RPMI8226 (cell line): ENCODE measurements around the gene PSMD7.
A peak's percentile ranks its signal among the peaks of the same experiment; 100 is the strongest.
"Not testable (repeated sequence)": the region's sequence is repeated elsewhere in the genome, so short reads cannot be mapped to it uniquely, and the experiment has no call there.

ENCODE experiments used
- DNase-seq: peaks from one replicate; pipeline ENCODE4 v3.0.0-alpha.2; 2015

The PSMD7 gene

GRCh38 chr16:74297145-74297665 is 591 bp downstream of the PSMD7 start:
- peak; percentile 39 for DNase-seq

GRCh38 chr16:74298104-74298503 is 1.5 kb downstream of the PSMD7 start:
- DNase-seq, result no peak

GRCh38 chr16:74302341-74302740 is 5.7 kb downstream of the PSMD7 start:
- no peak for DNase-seq

GRCh38 chr16:74304164-74304834 is 7.7 kb downstream of the PSMD7 start:
- DNase-seq, result no peak

- no peak for DNase-seq
Observed at GRCh38 chr16:74304835-74305176, 8.2 kb downstream of the PSMD7 start.

- DNase-seq, result no peak
Observed at GRCh38 chr16:74305281-74305680, 8.7 kb downstream of the PSMD7 start.

- DNase-seq, result no peak
Observed at GRCh38 chr16:74305978-74306784, 9.6 kb downstream of the PSMD7 start.

GRCh38 chr16:74307383-74307782 is 10.8 kb downstream of the PSMD7 start:
- DNase-seq, result no peak

GRCh38 chr16:74309789-74310781 is 13.5 kb downstream of the PSMD7 start:
- peak; percentile 48 for DNase-seq

GRCh38 chr16:74315059-74315458 is 18.4 kb downstream of the PSMD7 start:
- DNase-seq, result no peak

GRCh38 chr16:74320707-74321106 is 24.1 kb downstream of the PSMD7 start:
- DNase-seq, result no peak

- no peak for DNase-seq
Observed at GRCh38 chr16:74321356-74321755, 24.7 kb downstream of the PSMD7 start.

GRCh38 chr16:74322301-74322710 is 25.7 kb downstream of the PSMD7 start:
- DNase-seq, result no peak

GRCh38 chr16:74324777-74325176 is 28.2 kb downstream of the PSMD7 start:
- DNase-seq, result not testable (repeated sequence)

- no peak for DNase-seq
Observed at GRCh38 chr16:74325641-74326040, 29.0 kb downstream of the PSMD7 start.

- DNase-seq, result not testable (repeated sequence)
Observed at GRCh38 chr16:74328346-74328745, 31.7 kb downstream of the PSMD7 start.

- DNase-seq, result not testable (repeated sequence)
Observed at GRCh38 chr16:74332469-74332868, 35.9 kb downstream of the PSMD7 start.

GRCh38 chr16:74337506-74337905 is 40.9 kb downstream of the PSMD7 start:
- DNase-seq, result not testable (repeated sequence)

- DNase-seq, result not testable (repeated sequence)
Observed at GRCh38 chr16:74339226-74339625, 42.6 kb downstream of the PSMD7 start.

- not testable (repeated sequence) for DNase-seq
Observed at GRCh38 chr16:74353038-74353437, 56.4 kb downstream of the PSMD7 start.
